Measurements from ENCODE around the gene PPIP5K1. TPM values are rescaled to one million over a fixed set of nuclear protein-coding genes. Genes with fewer than 3 reads are reported as not detected.
A peak's percentile ranks its signal among the peaks of the same experiment; 100 is the strongest.

Gene PPIP5K1
- total and polyA plus RNA-seq, 9 of the 15 experiments (the other 6 are each of a cell fraction or from before 2014, with no cell fraction given) = 2.5 to 74.6 (median 35.1) TPM

- TF ChIP-seq, protein P1, sequence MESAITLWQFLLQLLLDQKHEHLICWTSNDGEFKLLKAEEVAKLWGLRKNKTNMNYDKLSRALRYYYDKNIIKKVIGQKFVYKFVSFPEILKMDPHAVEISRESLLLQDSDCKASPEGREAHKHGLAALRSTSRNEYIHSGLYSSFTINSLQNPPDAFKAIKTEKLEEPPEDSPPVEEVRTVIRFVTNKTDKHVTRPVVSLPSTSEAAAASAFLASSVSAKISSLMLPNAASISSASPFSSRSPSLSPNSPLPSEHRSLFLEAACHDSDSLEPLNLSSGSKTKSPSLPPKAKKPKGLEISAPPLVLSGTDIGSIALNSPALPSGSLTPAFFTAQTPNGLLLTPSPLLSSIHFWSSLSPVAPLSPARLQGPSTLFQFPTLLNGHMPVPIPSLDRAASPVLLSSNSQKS (CRISPR knock-in tag; IDR thresholded peaks at IDR 0.05) = no peak
- TF ChIP-seq STAT5B (CRISPR knock-in tag; IDR thresholded peaks at IDR 0.05) = no peak
- no peak for TF ChIP-seq KLF16 (IDR thresholded peaks at IDR 0.05)
- TF ChIP-seq, protein P2, sequence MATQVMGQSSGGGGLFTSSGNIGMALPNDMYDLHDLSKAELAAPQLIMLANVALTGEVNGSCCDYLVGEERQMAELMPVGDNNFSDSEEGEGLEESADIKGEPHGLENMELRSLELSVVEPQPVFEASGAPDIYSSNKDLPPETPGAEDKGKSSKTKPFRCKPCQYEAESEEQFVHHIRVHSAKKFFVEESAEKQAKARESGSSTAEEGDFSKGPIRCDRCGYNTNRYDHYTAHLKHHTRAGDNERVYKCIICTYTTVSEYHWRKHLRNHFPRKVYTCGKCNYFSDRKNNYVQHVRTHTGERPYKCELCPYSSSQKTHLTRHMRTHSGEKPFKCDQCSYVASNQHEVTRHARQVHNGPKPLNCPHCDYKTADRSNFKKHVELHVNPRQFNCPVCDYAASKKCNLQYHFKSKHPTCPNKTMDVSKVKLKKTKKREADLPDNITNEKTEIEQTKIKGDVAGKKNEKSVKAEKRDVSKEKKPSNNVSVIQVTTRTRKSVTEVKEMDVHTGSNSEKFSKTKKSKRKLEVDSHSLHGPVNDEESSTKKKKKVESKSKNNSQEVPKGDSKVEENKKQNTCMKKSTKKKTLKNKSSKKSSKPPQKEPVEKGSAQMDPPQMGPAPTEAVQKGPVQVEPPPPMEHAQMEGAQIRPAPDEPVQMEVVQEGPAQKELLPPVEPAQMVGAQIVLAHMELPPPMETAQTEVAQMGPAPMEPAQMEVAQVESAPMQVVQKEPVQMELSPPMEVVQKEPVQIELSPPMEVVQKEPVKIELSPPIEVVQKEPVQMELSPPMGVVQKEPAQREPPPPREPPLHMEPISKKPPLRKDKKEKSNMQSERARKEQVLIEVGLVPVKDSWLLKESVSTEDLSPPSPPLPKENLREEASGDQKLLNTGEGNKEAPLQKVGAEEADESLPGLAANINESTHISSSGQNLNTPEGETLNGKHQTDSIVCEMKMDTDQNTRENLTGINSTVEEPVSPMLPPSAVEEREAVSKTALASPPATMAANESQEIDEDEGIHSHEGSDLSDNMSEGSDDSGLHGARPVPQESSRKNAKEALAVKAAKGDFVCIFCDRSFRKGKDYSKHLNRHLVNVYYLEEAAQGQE (IDR thresholded peaks at IDR 0.05; ENCODE audit: borderline replicate concordance) = peak; percentile 44; the same call in 1 of the 2 replicates
- TF ChIP-seq, protein P2 (CRISPR knock-in tag; IDR thresholded peaks at IDR 0.05; ENCODE audit: low read depth) = no peak
- TF ChIP-seq CBFA2T3 (IDR thresholded peaks at IDR 0.05) = peak; percentile 53
- no peak for TF ChIP-seq C11orf30 (IDR thresholded peaks at IDR 0.05; ENCODE audit: low read depth)
- no peak for TF ChIP-seq SAFB2 (IDR thresholded peaks at IDR 0.05; ENCODE audit: borderline replicate concordance, low read depth, low read length, severe bottlenecking)
- TF ChIP-seq MEF2D (tag; conservative IDR thresholded peaks at IDR 0.05; ENCODE audit: low read depth) = no peak
- no peak for TF ChIP-seq LCOR (CRISPR knock-in tag; IDR thresholded peaks at IDR 0.05)
- TF ChIP-seq MEIS2 (IDR thresholded peaks at IDR 0.05; ENCODE audit: partially characterized antibody) = peak; percentile 10
- no peak for TF ChIP-seq RFX7 (CRISPR knock-in tag; IDR thresholded peaks at IDR 0.05)
- TF ChIP-seq ZBTB9 (CRISPR knock-in tag; IDR thresholded peaks at IDR 0.05) = no peak
- TF ChIP-seq, protein P3, sequence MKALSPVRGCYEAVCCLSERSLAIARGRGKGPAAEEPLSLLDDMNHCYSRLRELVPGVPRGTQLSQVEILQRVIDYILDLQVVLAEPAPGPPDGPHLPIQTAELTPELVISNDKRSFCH (CRISPR knock-in tag; IDR thresholded peaks at IDR 0.05) = no peak
- TF ChIP-seq, protein P3 (tag; IDR thresholded peaks at IDR 0.05) = no peak
- no peak for TF ChIP-seq NELFE (IDR thresholded peaks at IDR 0.05; ENCODE audit: insufficient read depth, insufficient read length)
These were observed 75.6 kb downstream of the PPIP5K1 start (continued) for GRCh38 chr15:43514241-43515057.

Data from K562 (cell line).